T follicular helper cell (primary cell): ENCODE data around the gene EFEMP1.

ENCODE experiments used
- DNase-seq: peaks from one replicate; pipeline ENCODE4 v3.0.0-alpha.2; 2020; ENCODE audit warnings: low read depth
- total RNA-seq, 2 experiments: gene quantifications; one replicate each; lab custom pipeline; 2026; lab: John Stamatoyannopoulos, UW

EFEMP1 gene, protein sequence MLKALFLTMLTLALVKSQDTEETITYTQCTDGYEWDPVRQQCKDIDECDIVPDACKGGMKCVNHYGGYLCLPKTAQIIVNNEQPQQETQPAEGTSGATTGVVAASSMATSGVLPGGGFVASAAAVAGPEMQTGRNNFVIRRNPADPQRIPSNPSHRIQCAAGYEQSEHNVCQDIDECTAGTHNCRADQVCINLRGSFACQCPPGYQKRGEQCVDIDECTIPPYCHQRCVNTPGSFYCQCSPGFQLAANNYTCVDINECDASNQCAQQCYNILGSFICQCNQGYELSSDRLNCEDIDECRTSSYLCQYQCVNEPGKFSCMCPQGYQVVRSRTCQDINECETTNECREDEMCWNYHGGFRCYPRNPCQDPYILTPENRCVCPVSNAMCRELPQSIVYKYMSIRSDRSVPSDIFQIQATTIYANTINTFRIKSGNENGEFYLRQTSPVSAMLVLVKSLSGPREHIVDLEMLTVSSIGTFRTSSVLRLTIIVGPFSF
- 0 reads per million in 2 experiments for total RNA-seq

DNA sequence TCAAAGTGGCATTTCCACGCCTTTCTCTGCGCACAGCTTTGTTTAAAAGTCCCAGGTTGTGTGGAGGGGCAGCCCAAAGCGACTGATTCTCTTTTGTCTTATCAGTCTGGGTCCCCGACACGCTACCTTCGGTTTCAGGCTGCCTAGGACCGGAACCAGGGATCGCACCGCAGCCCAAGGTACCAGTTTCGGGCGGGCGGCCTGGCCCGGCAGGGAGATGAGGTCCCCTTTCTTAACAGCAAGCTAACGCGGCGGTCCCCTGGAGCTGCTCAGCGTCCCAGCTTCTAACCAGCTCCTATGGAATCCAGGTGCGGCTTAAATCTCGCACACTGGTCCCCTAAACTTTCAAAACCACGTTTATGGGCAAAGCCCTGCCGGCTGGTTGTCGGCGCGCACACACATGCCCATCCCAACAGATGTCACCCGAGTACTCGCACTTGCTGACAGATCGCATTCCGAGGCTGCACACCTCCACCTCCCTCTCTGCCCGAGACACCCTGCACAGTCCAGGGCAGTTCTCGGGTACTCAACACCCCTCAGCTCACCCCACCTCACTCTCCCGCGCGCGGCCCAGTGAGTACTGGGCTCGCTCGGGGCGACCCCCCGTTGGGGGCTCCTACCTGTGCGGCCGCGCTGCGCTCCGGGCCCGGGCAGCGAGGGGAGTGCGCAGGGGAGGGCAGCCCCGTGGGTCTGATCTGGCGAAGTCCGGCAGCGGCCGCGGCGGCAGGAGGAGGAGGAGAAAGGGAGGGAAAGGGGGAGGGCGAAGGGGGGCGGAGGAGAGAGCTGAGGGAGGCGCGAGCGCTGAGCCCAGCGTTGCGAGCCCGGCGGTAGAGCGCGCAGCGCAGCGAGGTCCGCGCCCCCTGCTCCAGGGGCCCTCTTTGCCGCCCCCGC, at the start of gene EFEMP1:
EFEMP1 (minus strand) TSS at position 692 of the 891 bp plus-strand sequence. CDS start 1,342 bp downstream, outside the sequence.
- DNase-seq, result no peak

DNA sequence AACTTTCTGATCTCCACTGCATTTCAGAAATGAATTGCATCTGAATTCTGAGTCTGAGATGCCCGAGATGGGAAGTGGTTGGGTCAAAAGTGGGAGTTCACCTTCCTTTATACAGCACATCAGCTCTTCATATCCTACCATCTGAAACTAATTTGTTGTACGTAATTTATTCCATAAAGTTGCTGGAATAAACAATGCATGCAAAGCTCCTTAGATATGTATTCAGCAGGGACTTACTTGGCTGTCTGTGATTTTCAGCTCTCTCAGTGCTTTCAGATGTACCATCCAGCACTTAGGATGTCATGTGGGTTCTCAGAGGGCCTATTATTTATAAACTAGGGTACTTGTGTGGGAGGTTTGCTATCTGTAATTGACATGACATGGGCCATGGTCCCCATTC, 46.9 kb upstream of the EFEMP1 start:
- DNase-seq, result no peak

DNA sequence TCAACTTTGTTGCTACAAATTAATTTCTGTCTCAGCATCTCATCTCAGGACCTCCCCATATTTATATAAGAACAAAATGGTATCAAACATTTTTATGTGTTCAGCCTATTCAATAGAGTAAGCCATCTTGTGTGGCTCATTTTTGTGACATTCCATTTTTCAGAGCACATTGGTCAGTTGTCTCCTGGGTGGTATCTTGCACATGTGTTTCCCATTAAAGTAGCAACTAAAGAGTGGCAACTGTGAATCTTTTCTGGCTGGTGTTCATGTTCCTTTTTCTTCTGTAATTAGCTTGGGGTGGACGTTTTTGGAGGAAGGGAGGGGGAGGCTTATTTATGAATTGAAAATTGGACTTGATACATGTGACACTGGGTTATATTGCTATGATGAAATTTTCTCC, 45.4 kb upstream of the EFEMP1 start:
- no peak for DNase-seq

DNA sequence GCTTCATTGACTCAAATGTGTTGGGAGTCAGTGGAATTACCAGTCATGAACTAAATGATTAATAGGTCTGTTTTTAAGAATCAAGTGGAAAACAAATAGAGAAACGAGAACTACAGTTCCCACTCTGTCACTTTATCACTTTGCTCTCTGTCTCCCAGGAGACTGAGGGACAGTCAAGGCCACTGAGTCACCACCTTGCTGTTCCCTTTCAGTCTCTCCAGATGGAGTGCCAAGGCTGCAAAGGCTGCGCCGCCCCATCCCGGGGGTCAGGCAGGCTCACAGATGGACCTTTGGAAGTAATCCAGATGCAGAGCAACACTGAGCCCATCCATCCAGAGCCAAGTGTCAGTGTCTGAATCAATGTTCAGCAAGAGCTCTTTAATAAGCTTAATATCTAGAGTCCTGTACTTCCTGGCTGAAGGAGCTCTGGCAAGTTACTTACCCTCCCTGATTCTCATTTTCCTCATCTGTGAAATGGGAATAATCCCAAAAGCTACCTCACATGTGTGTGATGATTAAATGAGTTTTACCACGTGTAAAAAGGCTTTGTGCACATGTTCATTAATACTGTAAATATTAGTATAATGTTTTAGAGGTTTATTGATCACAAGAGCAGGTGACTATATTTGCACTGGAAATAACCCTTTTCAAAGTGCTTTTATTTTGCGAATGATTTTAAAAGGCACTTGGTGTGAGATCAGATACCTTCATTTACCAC, 43.0 kb upstream of the EFEMP1 start:
- DNase-seq, result no peak

DNA sequence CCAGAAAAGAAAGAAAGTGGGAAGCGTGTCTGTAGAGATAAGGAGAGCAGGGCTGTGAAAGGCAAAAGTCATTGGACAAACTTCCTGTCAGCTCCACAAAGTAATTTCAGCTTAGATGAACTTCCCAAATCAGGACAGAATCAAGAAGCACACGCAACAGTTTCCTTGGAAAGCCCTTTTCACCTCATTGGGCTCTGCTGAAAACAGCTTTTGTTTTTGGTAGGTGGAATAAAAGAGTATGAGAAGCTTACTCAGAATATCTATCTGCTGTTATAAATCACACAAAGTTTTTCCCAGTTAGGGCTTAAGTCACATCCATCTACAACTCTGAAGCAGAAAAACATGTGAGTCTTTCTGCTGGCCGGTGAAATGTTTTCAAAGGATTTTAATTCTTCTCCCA, 42.4 kb upstream of the EFEMP1 start:
- no peak for DNase-seq

DNA sequence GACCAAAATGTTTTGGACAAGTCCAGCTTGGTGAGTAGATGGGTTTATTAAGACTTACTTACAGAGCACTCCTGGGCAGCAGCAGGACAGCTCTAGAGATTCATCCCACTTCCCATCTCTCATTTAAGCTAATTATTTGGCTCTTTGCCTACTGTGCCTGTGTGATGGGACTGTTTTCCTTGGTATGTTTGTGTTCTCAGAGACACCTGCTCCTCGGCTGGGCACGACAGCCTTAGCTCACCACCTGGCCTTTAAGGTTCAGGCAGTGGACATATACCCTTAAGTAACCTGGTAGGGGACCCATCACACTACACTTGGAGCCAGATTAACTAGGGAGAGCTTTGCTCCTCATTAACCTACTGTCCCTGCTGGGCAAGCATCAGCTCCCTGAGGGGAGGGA, 41.7 kb upstream of the EFEMP1 start:
- DNase-seq, result no peak

DNA sequence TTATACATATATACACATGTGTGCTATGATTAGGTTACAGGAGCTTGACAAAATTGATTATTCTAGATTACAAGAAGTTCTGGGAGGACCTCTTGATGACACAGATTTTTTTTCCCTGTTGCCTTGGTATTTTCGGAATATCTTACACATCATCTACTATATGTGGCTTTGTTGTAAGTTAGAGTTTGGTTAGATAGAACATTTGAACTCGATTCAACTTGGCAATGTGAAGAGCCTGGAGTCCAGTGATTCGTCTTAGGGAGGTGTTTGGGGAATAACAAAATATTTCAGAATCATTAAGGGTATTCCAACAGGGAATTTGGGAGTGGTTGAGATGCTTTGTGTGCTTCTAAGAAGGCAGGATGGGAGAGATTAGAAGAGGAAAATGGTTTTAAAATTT, 39.3 kb upstream of the EFEMP1 start:
- no peak for DNase-seq

DNA sequence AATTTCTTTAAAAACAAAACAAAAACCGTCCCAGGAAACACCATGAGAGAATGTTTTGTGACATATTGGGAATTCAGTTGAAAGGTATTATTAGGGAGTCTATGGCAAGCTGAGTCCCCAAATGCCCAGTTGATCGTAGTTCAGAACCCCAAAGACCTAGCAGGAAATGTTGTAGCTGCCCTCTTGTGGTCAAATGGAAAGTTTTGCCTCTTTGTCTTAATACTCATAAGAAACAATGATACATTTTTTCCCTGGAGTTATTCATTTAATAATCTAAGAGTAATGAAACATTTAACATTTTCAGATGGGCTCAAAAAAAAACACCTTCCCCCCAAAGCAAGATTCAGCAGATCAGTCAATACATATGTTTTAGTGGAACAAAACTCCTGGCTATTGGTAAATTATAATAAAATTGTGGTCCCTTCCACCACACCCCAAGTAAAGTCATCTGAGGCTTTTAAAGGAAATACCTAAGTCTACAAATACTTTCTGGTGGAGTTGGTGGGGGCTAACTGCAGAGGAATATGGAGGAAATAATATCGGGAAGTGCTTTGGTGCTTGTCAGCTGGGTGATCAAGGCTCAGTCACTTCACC, 37.8 kb upstream of the EFEMP1 start:
- DNase-seq, result no peak

DNA sequence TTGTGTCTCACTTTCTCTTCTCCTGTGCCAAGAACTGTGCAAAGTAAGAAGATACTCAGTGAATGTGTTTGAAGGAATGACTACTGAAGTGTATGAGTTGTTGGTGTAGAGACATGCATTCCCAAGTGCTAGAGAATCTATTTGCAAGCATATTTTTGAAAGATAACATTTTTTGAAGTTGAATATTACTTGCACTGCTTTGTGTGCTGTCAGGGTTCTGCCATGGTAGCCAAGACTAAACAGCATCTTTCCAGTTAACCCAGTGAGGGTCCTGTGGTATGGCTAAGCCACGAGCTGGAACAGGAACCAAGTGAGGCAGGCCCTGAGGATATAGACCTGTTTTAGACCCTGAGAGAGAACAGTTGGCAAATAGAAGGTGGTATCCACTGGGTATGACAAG, 35.2 kb upstream of the EFEMP1 start:
- DNase-seq, result no peak

DNA sequence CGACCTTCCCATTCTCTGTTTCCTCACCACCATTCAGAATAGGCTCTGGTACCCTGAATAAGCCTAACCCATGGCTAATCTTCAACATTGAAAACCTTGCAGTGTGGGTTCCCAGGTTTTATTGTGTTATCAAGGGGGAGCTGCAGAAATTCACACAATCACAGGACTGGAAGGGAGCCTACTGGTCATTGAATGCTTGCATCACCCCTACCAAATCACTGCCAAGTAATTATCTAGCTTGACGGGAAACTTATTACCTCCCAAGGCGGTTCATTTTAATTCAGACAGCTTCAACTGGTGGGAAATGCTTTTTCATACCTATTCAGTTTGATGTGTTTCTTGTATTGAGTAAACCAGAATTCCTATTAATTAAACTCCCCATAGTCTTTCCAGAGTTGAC, 33.6 kb upstream of the EFEMP1 start:
- DNase-seq, result no peak

DNA sequence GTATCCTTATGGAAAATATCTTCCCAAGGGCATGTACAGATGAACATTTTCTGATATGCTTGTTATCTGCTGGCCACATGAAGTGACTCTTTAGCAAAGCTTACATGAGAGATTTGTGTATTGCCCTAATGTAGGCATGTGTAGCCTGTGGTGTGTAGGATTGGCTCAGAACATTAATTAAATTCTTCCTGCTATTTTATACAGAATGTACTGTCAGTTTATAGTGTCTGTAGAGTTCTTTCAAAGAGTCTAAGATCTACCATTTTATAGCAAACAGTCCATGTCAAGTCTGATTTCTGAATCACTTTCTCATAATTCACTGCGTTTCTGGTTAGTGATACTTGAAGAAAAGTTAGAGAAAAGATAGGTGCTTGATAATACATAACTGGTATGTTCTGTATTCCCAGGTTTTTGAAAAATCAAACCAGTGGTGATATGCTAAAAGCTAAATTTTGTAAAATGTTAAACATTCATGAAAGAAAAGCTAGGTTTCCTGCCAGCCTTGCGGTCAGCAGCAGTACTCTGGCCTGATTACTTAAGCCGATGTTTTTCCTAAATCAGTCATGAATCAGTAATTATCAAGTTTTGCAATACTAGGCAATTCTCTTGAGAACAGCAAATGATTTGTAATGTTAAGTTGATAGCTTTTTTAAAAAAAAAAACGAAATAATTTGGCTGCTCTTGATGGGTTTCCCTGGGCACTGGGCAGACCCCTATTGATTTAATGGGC, 30.9 kb upstream of the EFEMP1 start:
- DNase-seq, result no peak

DNA sequence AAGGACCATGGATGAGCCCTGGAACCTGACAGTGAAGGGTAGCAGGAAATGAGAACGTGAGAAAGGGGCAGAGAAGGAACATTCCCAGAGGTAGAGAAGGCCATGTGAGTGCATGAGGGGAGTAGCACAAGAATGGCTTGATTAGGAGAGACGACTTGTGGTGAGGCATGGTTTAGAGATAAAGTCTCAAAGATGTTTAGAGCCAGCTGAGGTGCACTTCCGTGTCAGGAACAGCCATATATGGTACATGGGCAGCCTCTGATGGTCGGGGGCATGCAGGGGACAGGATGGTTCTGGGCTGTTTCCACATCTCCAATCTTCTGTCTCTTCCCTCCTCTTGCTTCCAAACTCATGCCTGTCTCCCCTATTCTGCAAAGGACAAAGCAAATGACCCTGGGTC, 28.8 kb upstream of the EFEMP1 start:
- no peak for DNase-seq

DNA sequence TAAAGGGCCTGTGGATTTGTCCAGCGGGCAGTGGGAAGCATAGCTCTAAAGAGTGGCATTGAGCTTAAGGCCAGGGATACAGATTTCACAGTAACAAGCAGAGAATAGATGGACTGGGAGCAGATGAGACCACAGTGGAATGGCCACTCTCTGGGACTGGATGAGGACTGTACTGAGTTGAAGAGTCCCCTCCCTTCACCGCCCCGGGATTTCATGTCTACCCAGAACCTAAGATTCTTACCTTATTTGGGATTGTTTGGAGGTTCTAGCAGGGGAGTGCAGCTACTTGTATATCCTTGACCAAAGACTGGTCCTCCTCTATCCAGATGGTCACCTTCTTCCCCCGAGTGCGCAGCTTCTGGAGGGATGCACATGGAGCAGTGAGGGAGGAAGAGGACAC, 28.0 kb upstream of the EFEMP1 start:
- DNase-seq, result no peak

DNA sequence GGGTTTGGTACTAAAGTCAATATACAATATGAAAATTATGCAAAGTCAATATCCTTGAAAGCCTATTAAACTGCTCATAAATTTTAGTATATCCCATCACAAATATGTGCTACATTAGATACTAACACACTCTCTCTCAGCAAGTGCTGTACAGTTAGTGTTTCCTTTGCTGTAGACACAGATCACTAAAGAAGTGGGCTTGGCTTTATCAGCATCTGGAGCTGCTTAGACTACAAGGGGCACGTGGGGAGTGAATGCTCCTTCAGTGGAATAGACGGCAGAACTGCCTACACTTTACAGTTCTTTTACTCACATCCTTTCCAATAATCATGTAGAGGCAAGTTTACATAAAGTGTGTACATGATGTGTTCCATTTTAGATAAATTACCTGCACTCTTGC, 26.0 kb upstream of the EFEMP1 start:
- no peak for DNase-seq

DNA sequence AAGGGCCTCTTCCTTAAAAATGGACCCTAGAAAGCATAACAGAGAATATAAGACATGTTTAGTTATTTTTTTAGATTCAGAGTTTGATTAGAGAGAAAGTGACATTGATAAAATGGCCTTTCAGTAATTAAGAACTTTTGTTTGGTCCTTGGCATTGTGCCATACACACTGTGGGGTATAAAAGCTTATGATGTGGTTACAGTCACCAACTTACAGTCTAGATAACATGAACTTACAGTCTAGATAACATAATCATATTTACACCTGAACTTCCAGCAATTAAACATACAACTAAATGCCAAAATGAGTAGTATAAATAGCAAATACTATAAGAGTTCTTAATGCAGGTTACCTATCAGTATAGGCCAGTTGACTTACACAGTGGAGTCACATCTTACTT, 25.6 kb upstream of the EFEMP1 start:
- DNase-seq, result no peak

DNA sequence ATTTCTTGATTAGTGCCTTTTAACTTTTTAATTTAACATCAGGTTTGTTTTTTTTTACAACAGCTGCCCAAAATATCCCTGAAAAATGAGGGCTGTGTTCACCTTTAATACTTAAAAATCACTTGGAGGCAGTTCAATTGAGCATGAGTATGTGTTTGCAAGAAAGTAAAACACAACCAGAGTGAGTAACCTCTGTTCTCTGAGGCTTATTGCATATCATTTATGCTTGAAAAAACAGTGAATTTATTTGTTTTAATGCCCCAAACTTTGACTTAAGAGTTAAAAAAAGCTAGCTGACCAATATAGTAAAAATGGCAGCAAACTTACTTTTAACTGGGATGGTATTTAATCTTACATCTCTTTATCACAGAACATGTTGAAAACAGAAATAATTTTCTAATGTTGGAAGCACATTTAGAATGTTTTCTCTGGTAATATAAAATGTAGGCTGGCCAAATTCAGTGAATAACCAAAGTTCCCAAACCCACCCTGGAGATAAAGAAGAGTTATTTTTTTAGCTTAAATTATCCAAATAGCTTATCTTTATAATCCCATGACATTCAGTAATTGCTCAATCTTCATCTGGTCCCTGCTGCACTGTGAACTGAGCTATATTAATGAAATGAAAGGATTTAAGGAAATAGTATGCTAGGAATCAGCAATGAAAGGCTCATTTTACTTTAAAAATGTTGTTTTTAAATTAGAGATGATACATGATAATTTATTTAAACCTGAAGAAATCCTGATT, 24.8 kb upstream of the EFEMP1 start:
- no peak for DNase-seq

DNA sequence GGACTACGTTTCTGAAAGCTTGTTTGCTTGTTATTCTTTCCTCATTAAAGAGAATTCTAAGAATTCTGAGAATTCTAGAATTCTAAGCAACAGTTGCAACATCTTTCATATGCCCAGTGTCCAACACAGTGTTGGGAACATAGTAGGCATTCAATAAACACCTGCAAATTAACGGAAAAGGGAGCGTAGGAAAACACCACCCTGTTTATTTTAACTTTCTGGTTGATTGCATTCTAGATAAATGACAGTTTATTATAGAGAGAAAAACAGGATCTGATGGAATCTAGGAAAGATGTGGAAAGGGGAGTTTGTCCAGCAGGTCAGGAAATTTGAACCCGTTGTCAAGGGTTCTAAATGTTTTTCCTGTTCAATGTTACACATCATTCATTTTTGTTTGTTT, 24.2 kb upstream of the EFEMP1 start:
- no peak for DNase-seq

DNA sequence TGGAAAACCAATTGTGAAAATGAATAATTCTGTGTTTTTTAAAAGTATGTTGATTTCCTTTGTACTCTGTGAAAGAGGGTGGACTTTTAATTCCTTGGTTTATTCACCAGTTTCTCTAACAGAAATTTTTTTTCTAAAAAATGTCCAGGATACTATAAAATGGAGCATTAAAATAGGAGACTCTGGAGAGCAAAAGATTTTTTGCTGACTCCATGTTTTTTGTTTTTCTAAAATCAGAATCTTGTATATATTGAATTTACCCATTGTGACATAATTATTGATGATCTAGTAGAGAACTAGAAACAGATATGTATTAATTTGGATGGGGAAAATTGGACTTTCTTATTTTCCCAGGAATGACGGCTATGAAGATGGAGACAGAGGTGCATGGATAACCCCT, 23.2 kb upstream of the EFEMP1 start:
- no peak for DNase-seq

DNA sequence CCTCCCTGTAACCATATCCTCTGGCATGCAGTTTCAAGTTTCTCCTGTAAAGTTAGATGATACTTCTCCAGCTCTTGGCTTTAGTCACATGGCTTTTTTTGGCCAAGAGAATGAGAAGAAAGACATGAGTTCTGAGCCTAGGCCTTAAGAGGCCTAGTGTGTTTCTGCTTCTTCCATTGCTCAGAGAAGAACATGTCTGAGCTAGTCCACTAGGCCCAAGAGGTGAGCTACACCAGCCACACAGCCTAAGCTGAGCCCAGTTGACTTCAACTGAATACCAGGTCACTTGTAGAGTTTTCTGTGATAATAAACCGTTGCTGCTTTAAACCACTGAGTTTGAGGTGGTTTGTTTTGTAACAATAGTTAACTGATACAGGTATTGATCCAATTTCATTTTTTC, 19.9 kb upstream of the EFEMP1 start:
- DNase-seq, result no peak

DNA sequence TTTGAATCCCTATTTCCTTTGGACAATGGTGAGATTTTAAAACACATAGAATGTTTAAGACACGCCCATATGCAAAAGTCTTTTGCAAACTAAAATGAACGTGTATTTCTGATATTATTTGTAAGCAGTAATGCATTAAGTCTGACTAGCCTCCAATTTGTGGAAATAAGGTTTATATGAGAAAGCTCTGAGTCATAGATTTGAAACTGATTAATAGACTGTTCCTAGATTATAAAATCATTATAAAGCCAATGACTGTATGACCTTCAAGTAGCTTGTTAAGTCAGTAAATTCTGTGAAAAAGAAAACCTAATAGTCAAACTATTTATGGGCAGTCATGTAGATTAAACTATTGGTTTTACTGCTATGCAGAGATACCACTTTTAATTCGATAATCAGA, 12.8 kb upstream of the EFEMP1 start:
- no peak for DNase-seq
